HCT116 (cell line): Measurements from ENCODE around the gene PSMD5. TPM values are rescaled to one million over a fixed set of nuclear protein-coding genes. Genes with fewer than 3 reads are reported as not detected.

Experiments
- ATAC-seq: fragments of 200-7000 bp; cut with Tn5 transposase; 2 replicates; pipeline ENCODE4 v1.9.1; 2020; ENCODE audit warnings: mild to moderate bottlenecking, moderate library complexity
- BruUV-seq: library from RNA; stranded (reverse); fragments of 400-500 nt; replicated peaks from 2 replicates; lab custom pipeline; 2021; lab: Mats Ljungman, UMichigan
- CTCF ChIA-PET: fragments of 300-600 bp; sonication (Branson Sonifier 250); formaldehyde crosslinking; loops from one replicate; lab custom pipeline; 2021; ENCODE audit warnings: antibody characterized with exemption; lab: Charles Lee
- POLR2A ChIA-PET: fragments of 300-600, 350-600 bp; sonication (Branson Sonifier 250); formaldehyde crosslinking; loops from one replicate; lab custom pipeline; 2021; ENCODE audit warnings: antibody characterized with exemption; lab: Charles Lee
- RAD21 ChIA-PET, 2 experiments: fragments of 300-600 bp; sonication (Branson Sonifier 250); formaldehyde crosslinking; loops; one replicate each; lab custom pipeline; 2023; ENCODE audit warnings: low total read pairs in 2 of 2; ENCODE audit not compliant: uncharacterized antibody in 2 of 2, unreplicated experiment in 2 of 2, low non-redundant PET in 1 of 2; lab: Charles Lee
- DNase-seq: peaks from one replicate; pipeline ENCODE4 v3.0.0-alpha.2; 2010; ENCODE audit warnings: low read depth, low spot score
- H2AFZ ChIP-seq: fragments of 200-600 bp; shearing (Covaris generic), sonication (generic); 2 replicates; pipeline ENCODE4 v1.6.1; 2017; ENCODE audit warnings: low read depth, mixed run types, mixed read lengths, antibody characterized with exemption, low read length; ENCODE audit not compliant: poor library complexity, severe bottlenecking
- H3K27ac ChIP-seq: 2 replicates; pipeline ENCODE4 v1.5.1; 2012; ENCODE audit warnings: low read depth, low read length
- H3K27me3 ChIP-seq: fragments of 200-600 bp; sonication (generic); 2 replicates; pipeline ENCODE4 v1.6.1; 2016; ENCODE audit warnings: mixed run types, low read length, mixed read lengths; ENCODE audit not compliant: insufficient read depth
- H3K36me3 ChIP-seq, 2 experiments: fragments of 200-500 bp in 1 of 2; fragments of 200-600 bp in 1 of 2; sonication (Bioruptor generic) in 1 of 2; sonication (generic) in 1 of 2; 2 replicates each; pipeline versions ENCODE4 v1.5.1 to v1.6.1; 2014 to 2016; ENCODE audit warnings: low read length in 2 of 2, inconsistent platforms in 1 of 2, mixed read lengths in 1 of 2, mixed run types in 1 of 2; ENCODE audit not compliant: insufficient read depth in 2 of 2, control insufficient read depth in 1 of 2
- H3K4me1 ChIP-seq, 2 experiments: fragments of 200-600 bp in 1 of 2; sonication (generic) in 1 of 2; 2 replicates each; pipeline versions ENCODE4 v1.5.1 to v1.6.1; 2012 to 2017; ENCODE audit warnings: low read length in 2 of 2, inconsistent platforms in 1 of 2, mild to moderate bottlenecking in 1 of 2, mixed read lengths in 1 of 2, mixed run types in 1 of 2, moderate library complexity in 1 of 2; ENCODE audit not compliant: insufficient read depth in 2 of 2, control insufficient read depth in 1 of 2
- H3K4me2 ChIP-seq: fragments of 200-600 bp; sonication (generic); 2 replicates; pipeline ENCODE4 v1.6.1; 2017; ENCODE audit warnings: mixed run types, low read length, mixed read lengths
- H3K4me3 ChIP-seq, 2 experiments: fragments of 200-600 bp in 1 of 2; sonication (generic) in 1 of 2; replicated peaks in 1 of 2; 2 replicates each; pipeline ENCODE4 v1.5.1; 2011 to 2016; ENCODE audit warnings: low read length in 2 of 2, control low read depth in 1 of 2, low read depth in 1 of 2, mild to moderate bottlenecking in 1 of 2, mixed read lengths in 1 of 2, mixed run types in 1 of 2
- H3K79me2 ChIP-seq: fragments of 200-600 bp; sonication (generic); 2 replicates; pipeline ENCODE4 v1.6.1; 2017; ENCODE audit warnings: mild to moderate bottlenecking, mixed run types, low read length, moderate library complexity, mixed read lengths; ENCODE audit not compliant: insufficient read depth
- H3K9ac ChIP-seq: fragments of 200-600 bp; sonication (generic); 2 replicates; pipeline ENCODE4 v1.6.1; 2016; ENCODE audit warnings: low read length, mixed read lengths
- H3K9me2 ChIP-seq: fragments of 200-600 bp; sonication (generic), shearing (Covaris generic); 2 replicates; pipeline ENCODE4 v1.6.1; 2017; ENCODE audit warnings: mixed run types, mild to moderate bottlenecking, moderate library complexity; ENCODE audit not compliant: insufficient read depth
- H3K9me3 ChIP-seq, 2 experiments: fragments of 200-500 bp in 1 of 2; fragments of 200-600 bp in 1 of 2; sonication (Bioruptor generic) in 1 of 2; sonication (generic) in 1 of 2; 2 replicates each; pipeline ENCODE4 v1.6.1; 2014 to 2017; ENCODE audit warnings: low read length in 2 of 2, mixed read lengths in 2 of 2, inconsistent platforms in 1 of 2, low read depth in 1 of 2, mild to moderate bottlenecking in 1 of 2, mixed run types in 1 of 2, moderate library complexity in 1 of 2; ENCODE audit not compliant: control insufficient read depth in 1 of 2, insufficient read depth in 1 of 2
- H4K20me1 ChIP-seq: fragments of 200-600 bp; sonication (generic), shearing (Covaris generic); 2 replicates; pipeline ENCODE4 v1.6.1; 2017; ENCODE audit warnings: mixed run types, mild to moderate bottlenecking, moderate library complexity; ENCODE audit not compliant: insufficient read depth
- ATF3 ChIP-seq: IDR thresholded peaks from 2 replicates; pipeline ENCODE4 v1.6.1; 2012
- CBX3 ChIP-seq: IDR thresholded peaks from 2 replicates; pipeline ENCODE4 v1.6.1; 2012; ENCODE audit warnings: low read depth
- CEBPB ChIP-seq: IDR thresholded peaks from 2 replicates; pipeline ENCODE4 v1.6.1; 2012; ENCODE audit warnings: low read depth
- CTCF ChIP-seq, 3 experiments: fragments of 200-600 bp in 1 of 3; sonication (generic) in 1 of 3; IDR thresholded peaks in 2 of 3; conservative IDR thresholded peaks in 1 of 3; 2 replicates each; pipeline ENCODE4 v1.5.1; 2012 to 2017; ENCODE audit warnings: low read depth in 2 of 3, low read length in 2 of 3, antibody characterized with exemption in 1 of 3, borderline replicate concordance in 1 of 3, control low read depth in 1 of 3, mild to moderate bottlenecking in 1 of 3, mixed read lengths in 1 of 3, mixed run types in 1 of 3, moderate library complexity in 1 of 3; ENCODE audit not compliant: insufficient read depth in 1 of 3
- EGR1 ChIP-seq: IDR thresholded peaks from 2 replicates; pipeline ENCODE4 v1.6.1; 2012; ENCODE audit warnings: low read depth
- ELF1 ChIP-seq: IDR thresholded peaks from 2 replicates; pipeline ENCODE4 v1.6.1; 2012; ENCODE audit warnings: low read depth, borderline replicate concordance
- EZH2phosphoT487 ChIP-seq: fragments of 200-600 bp; IDR thresholded peaks from 2 replicates; pipeline ENCODE4 v1.6.1; 2018; ENCODE audit warnings: antibody characterized with exemption, borderline replicate concordance
- FOSL1 ChIP-seq: IDR thresholded peaks from 2 replicates; pipeline ENCODE4 v1.6.1; 2012; ENCODE audit warnings: low read depth
- JUND ChIP-seq: IDR thresholded peaks from 2 replicates; pipeline ENCODE4 v1.6.1; 2012
- POLR2A ChIP-seq: IDR thresholded peaks from 2 replicates; pipeline ENCODE4 v1.7.0; 2011; ENCODE audit warnings: borderline replicate concordance; ENCODE audit not compliant: insufficient read depth, insufficient read length; ENCODE audit errors: extremely low read depth
- POLR2AphosphoS5 ChIP-seq: IDR thresholded peaks from 2 replicates; pipeline ENCODE4 v1.6.1; 2011; ENCODE audit warnings: mild to moderate bottlenecking, low read depth, low read length, moderate library complexity
- SIN3A ChIP-seq: IDR thresholded peaks from 2 replicates; pipeline ENCODE4 v1.6.1; 2012; ENCODE audit warnings: low read depth
- YY1 ChIP-seq: IDR thresholded peaks from 2 replicates; pipeline ENCODE4 v1.6.1; 2011; ENCODE audit warnings: low read length, low read depth, moderate library complexity, mild to moderate bottlenecking; ENCODE audit not compliant: insufficient replicate concordance; ENCODE audit errors: extremely low read depth
- ZFX ChIP-seq: fragments of 450-650 bp; IDR thresholded peaks from 2 replicates; pipeline ENCODE4 v1.6.1; 2017
- ZNF274 ChIP-seq: fragments of 200-500 bp; sonication (Bioruptor generic); IDR thresholded peaks from 2 replicates; pipeline ENCODE4 v1.6.1; 2014; ENCODE audit warnings: mild to moderate bottlenecking, low read depth, low read length, inconsistent platforms
- intact Hi-C: fragments of 100-400 bp; cut with micrococcal nuclease; formaldehyde crosslinking; loops from 2 replicates; pipeline ENCODE4 v1.10.0; 2022
- total RNA-seq: library from RNA; stranded (reverse); gene quantifications from one replicate; pipeline ENCODE4 v1.2.1, GENCODE V29; 2021; ENCODE audit not compliant: unreplicated experiment

Gene PSMD5
- total RNA-seq, 1 experiment from 2014 or later = 64.3 TPM

- ChIA-PET CTCF (no interaction called here), POLR2A (no interaction called here), RAD21 (no interaction called here)
- DNase-seq (no peak), ATAC-seq (no peak)
- no peak overlapping the region for H3K4me3 ChIP-seq
- no peaks in the 10 kb centered on the region for H3K27me3 ChIP-seq
- no peak overlapping the region for H3K27ac ChIP-seq
- H3K4me2 ChIP-seq = no peak overlapping the region
- no peaks in the 10 kb centered on the region for H3K9me2 ChIP-seq
- BruUV-seq = no TSS peak
- H3K9ac ChIP-seq = no peak overlapping the region
- intact Hi-C loops = no loop called here
- no peaks in the 10 kb centered on the region for H4K20me1 ChIP-seq
- H3K4me1 ChIP-seq = peaks cover 9 to 19% of the 10 kb centered on the region in 2 experiments
- TF ChIP-seq ZFX (no peak), POLR2A (no peak), SIN3A (no peak), JUND (no peak), CTCF (IDR thresholded peaks at IDR 0.05 in 2 of 3, conservative IDR thresholded peaks at IDR 0.05 in 1 of 3; ENCODE audit: borderline replicate concordance in 1 of 3, insufficient read depth in 1 of 3, low read depth in 2 of 3, low read length in 2 of 3) (no peak), ATF3 (no peak), EZH2phosphoT487 (no peak), YY1 (no peak), POLR2AphosphoS5 (no peak), EGR1 (no peak), ZNF274 (no peak), CBX3 (no peak), FOSL1 (no peak), CEBPB (no peak), ELF1 (no peak)
- no peaks in the 10 kb centered on the region for H3K9me3 ChIP-seq
- H3K36me3 ChIP-seq = peaks cover 0 to 6% of the 10 kb centered on the region in 2 experiments; a peak in 2 of 4 replicates
- no peak overlapping the region for H2AFZ ChIP-seq
- peaks cover 74% of the 10 kb centered on the region for H3K79me2 ChIP-seq
Observed at GRCh38 chr9:120839146-120839545, 3.6 kb downstream of the PSMD5 start.
